ENCODE data around the gene F10.

- TF ChIP-seq CTCF (conservative IDR thresholded peaks at IDR 0.05; ENCODE audit: low read depth, low read length) (no peak), EZH2 (IDR thresholded peaks at IDR 0.05; ENCODE audit: borderline replicate concordance, low read depth, low read length, poor library complexity, severe bottlenecking) (no peak)
These were observed 31.3 kb upstream of the F10 start for GRCh38 chr13:113091211-113091771.

All from A673 (cell line).